Activated naive CD8-positive, alpha-beta T cell (primary cell): ENCODE measurements around the gene C3orf22.

Experiments used
- H3K27ac Mint-ChIP-seq: one replicate; pipeline ENCODE4 v1.8.0; 2021; ENCODE audit warnings: mixed read lengths
- H3K27me3 Mint-ChIP-seq: one replicate; pipeline ENCODE4 v1.8.0; 2021; ENCODE audit warnings: mixed read lengths
- H3K36me3 Mint-ChIP-seq: one replicate; pipeline ENCODE4 v1.8.0; 2021; ENCODE audit warnings: mixed read lengths
- H3K4me1 Mint-ChIP-seq: one replicate; pipeline ENCODE4 v1.8.0; 2021; ENCODE audit warnings: low read depth, mixed read lengths
- H3K4me3 Mint-ChIP-seq: one replicate; pipeline ENCODE4 v1.8.0; 2021; ENCODE audit warnings: mild to moderate bottlenecking, mixed read lengths
- H3K9me3 Mint-ChIP-seq: one replicate; pipeline ENCODE4 v1.8.0; 2021; ENCODE audit warnings: low read depth, mixed read lengths

The C3orf22 gene

DNA sequence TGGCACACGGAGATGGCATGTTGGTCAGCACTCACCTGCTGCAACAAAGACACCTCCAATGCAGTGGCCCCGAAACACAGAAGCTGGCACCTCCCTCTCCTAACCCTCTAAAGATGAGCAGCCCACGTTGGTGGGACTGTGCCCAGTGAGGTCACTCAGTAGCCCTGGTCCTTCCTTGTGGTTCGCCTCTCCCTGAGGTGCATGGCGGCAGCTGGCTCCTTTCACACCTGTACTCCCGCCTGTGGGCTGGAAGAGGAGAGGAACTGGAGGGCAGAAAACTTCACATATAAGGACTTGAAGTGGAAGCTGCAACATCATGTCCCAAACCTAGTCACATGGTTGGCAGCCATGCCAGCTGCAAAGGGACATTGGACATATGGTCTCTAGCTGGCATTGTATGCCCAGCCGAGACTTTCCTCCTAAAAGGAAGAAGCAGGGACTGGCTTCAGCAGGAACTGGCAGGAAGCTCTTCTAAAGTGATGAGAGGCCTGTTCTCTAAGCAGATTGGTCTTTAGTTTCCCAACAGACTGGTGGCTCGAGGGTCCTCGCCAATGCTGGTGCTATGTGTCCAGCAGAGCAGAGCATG lies 10.8 kb upstream of the C3orf22 start:
- Mint-ChIP-seq H3K36me3 (peaks cover 2% of the 10 kb centered on the region), H3K27me3 (peaks cover 5% of the 10 kb centered on the region), H3K27ac (no peak overlapping the region), H3K9me3 (no peaks in the 10 kb centered on the region), H3K4me3 (no peak overlapping the region), H3K4me1 (no peaks in the 10 kb centered on the region)

DNA sequence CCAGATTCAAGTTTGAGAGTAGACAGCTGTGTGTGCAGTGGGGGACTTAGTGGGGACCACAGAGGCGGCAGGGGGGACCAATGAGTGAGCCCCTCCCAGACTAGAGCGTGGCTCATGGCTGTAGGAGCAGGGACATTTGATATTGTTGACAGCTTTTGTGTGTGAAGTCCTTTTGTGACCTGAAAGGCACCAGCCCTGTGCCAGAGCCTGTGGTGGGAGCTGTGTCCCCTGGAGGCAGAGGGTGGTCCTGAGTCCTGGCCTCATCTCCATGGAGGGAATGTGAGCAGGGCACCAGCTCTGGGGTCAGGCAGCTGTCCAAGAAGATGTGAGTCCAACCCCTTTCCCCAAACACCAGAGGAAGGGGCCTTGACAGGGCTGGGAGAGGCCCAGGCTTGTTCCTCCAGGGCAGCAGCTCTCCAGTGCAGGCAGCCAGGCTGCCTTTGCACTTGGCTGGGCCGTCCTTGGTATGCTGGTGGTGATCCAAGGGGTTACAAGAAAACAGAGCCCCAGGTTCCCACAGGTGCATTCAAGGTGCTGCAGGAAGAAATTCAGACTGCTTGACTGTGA lies 10.1 kb upstream of the C3orf22 start:
- H3K27ac Mint-ChIP-seq, result no peak overlapping the region

DNA sequence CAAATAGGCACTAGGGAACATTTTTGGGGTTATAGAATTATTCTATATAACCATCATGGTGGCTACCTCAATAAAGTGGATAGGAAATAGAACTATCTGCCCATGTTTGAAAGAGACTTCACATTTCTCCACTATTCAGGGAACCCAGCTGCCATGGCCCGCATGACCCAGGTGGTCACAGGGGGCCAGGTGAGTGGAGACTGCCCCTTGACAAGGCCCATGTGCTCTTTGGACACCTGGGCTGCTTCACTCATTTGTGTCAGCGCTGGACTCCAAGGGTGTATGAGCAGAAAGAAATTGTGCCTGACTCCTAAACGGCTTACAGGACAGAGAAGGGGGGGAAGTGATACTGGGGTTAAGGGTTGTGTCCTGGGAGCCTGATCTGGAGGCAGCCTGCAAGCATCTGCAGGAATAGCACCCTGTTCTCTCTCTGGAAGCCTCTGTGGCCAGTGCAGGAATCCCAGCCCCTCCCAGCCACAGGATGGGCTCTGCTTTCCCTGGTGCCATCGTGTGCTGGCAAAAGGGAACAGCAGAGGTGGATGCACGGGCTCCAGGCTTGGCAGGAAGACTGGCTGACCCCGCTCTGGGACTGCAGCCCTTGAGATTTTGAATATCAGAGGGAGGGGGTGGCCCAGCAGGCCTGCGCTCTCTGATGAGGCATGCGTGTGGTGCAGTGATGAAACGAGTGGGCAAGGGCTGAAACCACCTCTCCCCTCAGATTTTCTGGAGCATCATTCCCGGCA lies 9.1 kb upstream of the C3orf22 start:
- Mint-ChIP-seq H3K36me3 (peaks cover 2% of the 10 kb centered on the region), H3K27ac (no peak overlapping the region), H3K9me3 (no peaks in the 10 kb centered on the region), H3K4me1 (no peaks in the 10 kb centered on the region), H3K4me3 (no peak overlapping the region), H3K27me3 (peaks cover 5% of the 10 kb centered on the region)

More for the DNA sequence above, 10.1 kb upstream of the C3orf22 start:
- Mint-ChIP-seq H3K4me3 (no peak overlapping the region), H3K27me3 (peaks cover 5% of the 10 kb centered on the region), H3K36me3 (peaks cover 2% of the 10 kb centered on the region), H3K9me3 (no peaks in the 10 kb centered on the region), H3K4me1 (no peaks in the 10 kb centered on the region)

DNA sequence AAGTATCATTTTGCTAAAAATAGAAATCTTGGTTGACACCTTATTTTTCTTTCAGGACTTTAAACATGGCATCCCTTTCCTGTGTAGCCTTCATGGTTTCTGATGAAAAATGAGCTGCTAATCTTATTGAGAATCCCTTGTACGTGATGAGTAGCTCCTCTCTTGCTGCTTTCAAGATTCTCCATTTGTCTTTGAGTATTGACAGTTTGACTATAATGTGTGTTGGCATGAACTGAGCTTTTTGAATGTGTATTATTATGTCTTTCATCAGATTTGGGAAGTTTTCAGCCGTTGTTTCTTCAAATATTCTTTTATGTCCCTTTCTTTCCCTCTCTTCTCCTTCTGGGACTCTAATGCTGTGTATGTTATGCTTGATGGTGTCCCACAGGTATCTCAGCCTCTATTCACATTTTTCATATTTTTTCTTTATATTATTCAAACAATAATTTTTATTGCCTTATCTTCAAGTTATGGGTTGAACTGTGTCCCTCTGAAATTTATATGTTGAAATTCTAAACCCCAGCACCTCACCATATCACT lies 4.1 kb upstream of the C3orf22 start:
- H3K4me3 Mint-ChIP-seq, result no peak overlapping the region
- peaks cover 9% of the 10 kb centered on the region for H3K9me3 Mint-ChIP-seq
- H3K27ac Mint-ChIP-seq, result no peak overlapping the region
- H3K36me3 Mint-ChIP-seq, result peaks cover 6% of the 10 kb centered on the region
- peaks cover 5% of the 10 kb centered on the region for H3K27me3 Mint-ChIP-seq
- no peaks in the 10 kb centered on the region for H3K4me1 Mint-ChIP-seq

DNA sequence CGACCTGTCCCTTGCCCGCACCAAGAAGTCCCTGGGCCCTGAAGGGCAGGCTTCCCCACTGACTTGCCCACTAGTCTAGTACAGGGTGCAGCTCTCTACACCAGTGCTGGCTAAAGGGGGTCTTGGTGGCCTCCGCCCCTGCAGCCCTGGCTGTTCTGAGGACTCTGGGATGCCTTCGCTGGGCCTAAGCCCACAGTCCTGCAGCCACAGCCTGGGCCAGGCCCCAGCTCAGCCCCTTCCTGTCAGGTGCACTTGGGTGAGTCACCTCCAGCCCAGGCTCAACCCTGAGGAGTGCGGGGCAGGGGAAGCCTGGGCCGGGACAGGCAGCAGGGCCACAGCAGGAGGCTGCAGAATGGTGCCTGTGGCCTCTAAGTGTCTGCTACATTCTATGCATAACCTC lies 971 bp downstream of the C3orf22 start:
- Mint-ChIP-seq H3K4me3 (no peak overlapping the region), H3K27me3 (no peaks in the 10 kb centered on the region)

DNA sequence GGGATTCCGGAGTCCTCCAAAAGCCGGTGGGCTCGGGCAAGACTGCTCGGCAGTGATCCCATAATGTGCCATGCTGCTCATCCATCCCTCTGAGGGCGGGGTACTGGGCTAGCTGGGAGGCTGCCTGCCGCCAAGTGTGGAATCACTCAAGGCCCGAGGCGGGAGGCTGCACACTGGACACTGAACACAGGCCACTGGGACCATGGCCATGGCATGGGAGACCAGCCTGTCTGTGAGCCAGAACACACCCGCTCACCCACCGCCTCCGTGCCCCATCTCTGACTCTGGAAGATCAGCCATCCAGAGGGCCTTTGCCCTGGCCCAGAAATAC lies 1.4 kb downstream of the C3orf22 start:
- H3K4me1 Mint-ChIP-seq, result no peaks in the 10 kb centered on the region
- H3K27me3 Mint-ChIP-seq, result no peaks in the 10 kb centered on the region
- H3K27ac Mint-ChIP-seq, result no peak overlapping the region
- peaks cover 3% of the 10 kb centered on the region for H3K36me3 Mint-ChIP-seq
- no peak overlapping the region for H3K4me3 Mint-ChIP-seq
- H3K9me3 Mint-ChIP-seq, result peaks cover 9% of the 10 kb centered on the region

More for the DNA sequence above, 971 bp downstream of the C3orf22 start:
- no peak overlapping the region for H3K27ac Mint-ChIP-seq
- no peaks in the 10 kb centered on the region for H3K4me1 Mint-ChIP-seq
- H3K9me3 Mint-ChIP-seq, result peaks cover 9% of the 10 kb centered on the region
- peaks cover 3% of the 10 kb centered on the region for H3K36me3 Mint-ChIP-seq

DNA sequence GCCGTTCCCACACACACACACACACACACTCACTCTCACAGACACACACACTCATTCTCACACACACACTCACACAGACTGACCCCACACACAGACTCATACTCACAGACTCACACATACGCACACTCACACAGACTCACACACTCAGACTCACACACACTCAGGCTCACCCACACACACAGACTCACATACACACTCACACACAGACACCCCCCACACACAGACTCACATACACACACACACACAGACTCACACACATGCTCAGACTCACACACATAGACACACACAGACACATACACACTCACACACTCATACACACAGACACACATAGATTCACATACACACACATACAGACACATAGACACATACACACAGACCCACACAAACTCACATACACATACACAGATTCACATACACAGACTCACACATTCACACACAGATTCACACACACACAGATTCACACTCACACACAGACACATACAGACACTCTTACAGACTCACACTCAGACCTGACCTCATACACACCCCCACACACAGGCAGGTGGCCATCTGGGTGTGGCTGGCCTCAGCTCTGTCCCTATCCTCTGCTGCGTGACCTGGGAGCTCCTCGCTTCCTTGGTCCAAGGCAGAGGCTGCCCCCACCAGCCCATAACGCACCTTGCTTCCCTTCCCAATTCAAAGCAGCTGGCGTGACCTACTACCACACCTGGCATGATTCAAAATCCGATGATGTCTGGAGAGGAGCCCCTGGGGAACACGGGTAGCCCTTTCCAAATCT lies 1.9 kb downstream of the C3orf22 start:
- Mint-ChIP-seq H3K36me3 (peaks cover 3% of the 10 kb centered on the region), H3K27me3 (no peaks in the 10 kb centered on the region), H3K27ac (no peak overlapping the region), H3K9me3 (peaks cover 4% of the 10 kb centered on the region), H3K4me3 (no peak overlapping the region), H3K4me1 (no peaks in the 10 kb centered on the region)

DNA sequence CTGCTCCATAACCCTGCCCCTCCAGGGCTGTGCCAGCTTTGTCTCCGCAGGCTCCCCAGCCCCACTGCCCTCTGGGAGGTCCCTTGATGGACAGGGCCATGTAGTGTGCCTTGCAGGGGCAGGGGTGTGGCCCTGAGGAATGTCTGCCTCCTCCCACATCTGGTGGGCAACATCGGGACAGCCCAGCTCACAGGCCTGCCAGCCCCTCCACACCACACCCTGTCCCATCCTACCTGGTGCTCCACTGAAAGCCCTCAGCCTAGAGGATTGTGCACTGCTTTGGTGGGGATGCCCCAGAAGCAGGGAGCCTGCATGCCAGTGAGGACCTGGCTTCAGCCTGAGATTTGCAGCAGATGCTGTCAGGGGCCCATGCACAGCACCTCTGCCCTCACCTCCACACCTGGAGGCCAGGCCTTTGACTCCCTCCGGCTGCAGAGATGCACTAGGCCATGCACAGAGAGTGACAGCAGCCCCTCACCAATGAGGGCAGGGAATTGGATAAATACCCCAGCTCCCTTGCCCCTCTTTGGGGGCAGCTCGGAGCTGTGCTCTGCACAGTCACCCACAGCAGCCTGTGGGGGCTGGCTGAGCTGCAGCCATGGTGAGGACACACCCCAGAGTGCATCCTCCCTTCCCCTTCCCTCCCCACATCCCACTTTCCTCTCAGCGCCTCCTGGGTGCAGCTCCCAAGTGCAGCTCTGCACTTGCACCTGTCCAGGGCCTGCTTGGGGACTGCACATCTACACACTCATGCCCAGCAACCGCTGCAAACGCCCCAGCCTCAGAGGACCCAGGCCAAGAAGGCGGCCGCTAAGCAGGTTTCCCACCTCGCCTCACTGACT lies 2.7 kb downstream of the C3orf22 start:
- Mint-ChIP-seq H3K27me3 (no peaks in the 10 kb centered on the region), H3K4me1 (no peaks in the 10 kb centered on the region)

DNA sequence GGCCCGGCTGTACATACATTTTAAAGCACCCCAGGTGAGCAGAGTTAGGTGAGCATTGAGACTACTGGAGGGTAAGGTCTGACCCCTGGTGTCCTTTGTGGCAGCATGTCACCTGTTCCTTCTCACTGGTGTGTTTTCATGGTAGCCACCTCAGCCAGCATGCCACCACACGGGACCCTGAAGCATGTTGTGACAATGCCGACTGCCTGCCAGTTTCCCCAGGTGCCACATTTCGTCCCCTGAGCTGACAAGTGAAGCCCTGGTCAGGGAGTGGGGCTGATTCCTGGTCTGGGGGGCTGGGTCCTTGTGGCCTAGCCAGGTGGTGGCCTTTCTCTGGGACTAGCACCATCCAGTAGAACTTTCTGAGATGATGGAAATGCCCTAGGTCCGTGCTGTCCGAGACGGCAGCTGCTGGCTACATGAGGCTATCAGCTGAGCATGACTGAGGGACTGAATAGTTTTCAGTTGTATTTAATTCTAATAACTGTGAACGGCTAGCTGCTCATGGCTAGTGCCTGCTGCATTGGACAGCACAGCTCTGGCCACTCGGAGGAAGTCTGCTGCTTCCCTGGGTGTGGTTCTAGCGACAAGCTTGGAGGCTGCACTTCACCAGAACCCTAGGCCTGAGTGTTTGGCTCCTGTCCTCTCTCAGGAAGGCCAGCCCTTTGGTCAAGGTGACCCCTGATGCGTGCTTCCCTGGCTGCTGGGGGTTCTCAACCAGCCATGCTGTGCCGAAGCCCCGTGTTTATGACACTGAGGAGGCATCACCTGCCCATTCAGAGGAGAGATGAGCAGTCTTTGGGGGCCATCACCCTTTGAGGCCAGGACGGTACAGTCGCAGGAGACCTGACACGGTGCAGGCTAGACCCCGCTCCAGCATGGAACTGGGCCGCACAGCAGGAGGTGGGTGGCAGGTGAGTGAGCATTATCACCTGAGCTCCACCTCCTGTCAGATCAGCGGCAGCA lies 3.9 kb downstream of the C3orf22 start:
- no peaks in the 10 kb centered on the region for H3K4me1 Mint-ChIP-seq
- H3K36me3 Mint-ChIP-seq, result no peaks in the 10 kb centered on the region
- H3K9me3 Mint-ChIP-seq, result no peaks in the 10 kb centered on the region
- no peaks in the 10 kb centered on the region for H3K27me3 Mint-ChIP-seq
- no peak overlapping the region for H3K4me3 Mint-ChIP-seq
- no peak overlapping the region for H3K27ac Mint-ChIP-seq

More for the DNA sequence above, 2.7 kb downstream of the C3orf22 start:
- no peaks in the 10 kb centered on the region for H3K9me3 Mint-ChIP-seq
- H3K4me3 Mint-ChIP-seq, result no peak overlapping the region
- no peaks in the 10 kb centered on the region for H3K36me3 Mint-ChIP-seq
- H3K27ac Mint-ChIP-seq, result no peak overlapping the region

DNA sequence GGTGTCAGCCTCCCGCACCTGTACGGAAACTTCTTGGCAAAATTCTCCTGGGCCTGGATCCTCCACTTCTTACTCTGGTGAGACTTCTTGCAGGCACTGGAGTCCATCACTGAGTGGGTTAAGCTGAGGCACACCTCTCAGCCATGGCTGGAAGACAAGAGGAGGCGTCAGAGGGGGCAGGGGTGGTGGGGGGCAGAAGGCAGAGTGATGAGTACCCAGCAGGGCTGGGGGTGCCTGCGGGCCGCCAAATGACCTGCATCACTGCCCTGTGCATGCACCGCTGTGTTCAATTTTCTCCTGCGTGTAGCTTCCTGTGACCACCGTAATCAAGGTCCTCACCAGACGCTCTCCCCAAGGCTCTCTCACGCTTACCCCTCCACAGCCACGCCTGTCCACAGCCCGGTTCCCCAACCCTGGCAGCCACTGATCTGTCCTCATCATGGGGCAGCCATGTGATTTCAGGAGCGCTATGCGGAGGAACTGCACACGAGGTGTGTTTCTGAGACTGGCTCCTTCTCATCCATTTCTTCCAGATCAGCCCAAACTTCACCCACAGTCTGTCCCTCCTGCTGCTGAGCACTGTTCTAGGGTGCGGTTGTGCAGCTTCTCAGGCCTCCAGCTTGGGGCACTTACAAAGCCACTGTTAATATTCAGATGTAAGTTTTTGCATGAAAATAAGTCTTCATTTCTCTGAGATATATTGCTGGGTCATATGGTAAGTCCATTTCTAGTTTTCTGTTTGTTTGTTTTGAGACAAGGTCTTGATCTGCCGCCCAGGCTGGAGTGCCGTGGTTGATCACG lies 5.2 kb downstream of the C3orf22 start:
- Mint-ChIP-seq H3K9me3 (no peaks in the 10 kb centered on the region), H3K4me3 (no peak overlapping the region), H3K36me3 (no peaks in the 10 kb centered on the region), H3K4me1 (no peaks in the 10 kb centered on the region), H3K27ac (no peak overlapping the region), H3K27me3 (no peaks in the 10 kb centered on the region)

DNA sequence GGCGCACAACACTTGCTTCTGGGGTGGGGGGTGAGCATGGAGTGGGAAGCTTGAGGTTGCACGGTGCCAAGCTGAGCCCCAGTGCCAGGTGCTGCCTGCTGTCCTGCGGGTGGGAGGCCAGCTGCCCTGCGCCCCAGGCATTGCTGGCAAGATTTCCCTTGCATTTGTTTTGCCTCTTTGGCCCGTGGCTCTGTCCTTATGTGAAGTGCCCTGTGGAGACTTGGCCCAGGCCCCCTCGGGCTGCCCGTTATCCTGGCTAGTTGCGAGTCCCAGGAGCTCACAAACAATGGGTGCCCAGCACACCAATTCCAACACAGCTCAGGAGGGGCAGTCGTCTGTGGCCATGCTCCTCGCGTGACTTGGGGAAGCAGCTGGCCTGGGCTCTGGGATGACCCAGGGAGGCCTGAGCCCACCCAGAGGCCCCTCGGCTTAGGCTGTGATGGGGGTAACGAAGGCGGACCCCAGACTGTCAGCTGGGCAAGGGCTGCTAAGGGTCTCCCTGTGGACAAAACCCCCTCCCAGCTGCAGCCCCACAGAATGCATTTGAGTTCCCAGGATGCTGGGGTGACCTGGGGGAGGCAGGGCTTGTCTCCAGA lies 5.9 kb downstream of the C3orf22 start:
- H3K9me3 Mint-ChIP-seq, result no peaks in the 10 kb centered on the region
- H3K27me3 Mint-ChIP-seq, result no peaks in the 10 kb centered on the region
- H3K4me3 Mint-ChIP-seq, result no peak overlapping the region
- H3K27ac Mint-ChIP-seq, result no peak overlapping the region
- H3K4me1 Mint-ChIP-seq, result no peaks in the 10 kb centered on the region
- H3K36me3 Mint-ChIP-seq, result no peaks in the 10 kb centered on the region

DNA sequence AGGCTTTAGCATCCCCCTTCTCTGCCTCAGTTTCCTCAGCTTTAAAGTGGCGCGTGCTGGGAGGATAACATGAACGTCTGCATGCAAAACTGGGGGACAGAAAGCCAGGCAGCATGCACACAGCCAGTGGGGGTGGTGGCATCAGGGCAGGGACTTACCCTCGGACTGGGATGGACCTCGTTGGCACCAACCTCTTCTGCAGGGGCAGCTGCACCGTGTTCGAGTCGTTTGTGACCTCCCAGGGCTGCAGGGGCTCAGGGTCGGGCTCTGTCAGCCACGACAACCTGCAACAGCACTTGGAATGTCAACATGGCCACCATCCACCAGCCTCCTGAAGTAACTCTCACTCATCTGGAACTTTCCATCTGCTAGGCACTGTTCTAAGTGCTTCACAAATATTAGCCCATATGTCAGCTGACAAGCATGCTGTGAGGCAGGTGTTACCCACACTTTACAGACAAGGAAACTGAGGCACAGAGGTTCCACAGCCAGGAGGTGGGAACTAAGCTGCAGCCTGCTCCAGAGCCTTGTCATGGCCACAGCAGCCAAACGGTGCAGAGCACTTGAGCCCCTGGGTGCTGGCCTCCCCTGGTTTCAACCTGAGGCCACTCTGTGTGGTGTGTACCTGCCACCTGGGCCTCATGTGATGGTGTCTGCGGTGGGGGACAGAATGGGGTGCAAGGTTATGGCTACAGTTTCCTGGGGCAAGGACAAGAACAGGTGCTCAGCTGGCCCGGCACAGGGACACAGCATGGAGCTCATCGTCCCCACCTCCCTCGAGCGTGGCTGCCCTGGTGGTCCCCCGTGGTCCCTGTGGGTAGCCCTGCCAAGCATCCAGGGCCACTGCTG lies 6.7 kb downstream of the C3orf22 start:
- Mint-ChIP-seq H3K4me3 (no peak overlapping the region), H3K4me1 (no peaks in the 10 kb centered on the region), H3K9me3 (no peaks in the 10 kb centered on the region), H3K36me3 (no peaks in the 10 kb centered on the region), H3K27ac (no peak overlapping the region), H3K27me3 (no peaks in the 10 kb centered on the region)
